ENCODE results near the gene SRRD.

DNA sequence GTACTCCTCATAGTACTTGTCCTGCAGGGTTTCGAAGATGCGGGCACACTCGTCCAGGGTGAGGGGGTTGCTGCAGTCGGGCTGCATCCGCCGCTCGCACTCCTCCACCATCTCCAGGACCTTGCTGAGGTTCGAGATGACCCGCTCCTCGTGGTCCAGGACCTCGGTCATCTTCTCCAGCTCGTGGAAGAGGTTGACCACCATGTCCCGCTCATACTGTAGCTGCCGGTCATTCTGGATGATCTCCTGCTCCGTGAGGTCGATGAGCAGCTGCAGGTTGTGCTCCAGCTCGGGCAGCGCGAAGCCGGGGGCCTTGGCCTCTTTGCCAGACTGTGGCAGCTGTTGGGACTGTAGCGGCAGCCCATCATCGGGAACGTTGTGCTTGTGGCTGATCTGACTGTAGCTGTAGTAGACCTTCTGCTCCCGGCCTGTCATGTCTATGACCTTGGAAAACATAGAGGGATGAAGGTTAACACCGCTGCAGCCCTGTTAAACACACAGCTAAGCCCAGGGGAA, 15.6 kb downstream of the SRRD start:
- TF ChIP-seq RAD21 (IDR thresholded peaks at IDR 0.05; ENCODE audit: low read depth) (no peak), TAF1 (IDR thresholded peaks at IDR 0.05; ENCODE audit: low read depth) (no peak), CEBPB (IDR thresholded peaks at IDR 0.05) (no peak)
- TF ChIP-seq, protein P1, sequence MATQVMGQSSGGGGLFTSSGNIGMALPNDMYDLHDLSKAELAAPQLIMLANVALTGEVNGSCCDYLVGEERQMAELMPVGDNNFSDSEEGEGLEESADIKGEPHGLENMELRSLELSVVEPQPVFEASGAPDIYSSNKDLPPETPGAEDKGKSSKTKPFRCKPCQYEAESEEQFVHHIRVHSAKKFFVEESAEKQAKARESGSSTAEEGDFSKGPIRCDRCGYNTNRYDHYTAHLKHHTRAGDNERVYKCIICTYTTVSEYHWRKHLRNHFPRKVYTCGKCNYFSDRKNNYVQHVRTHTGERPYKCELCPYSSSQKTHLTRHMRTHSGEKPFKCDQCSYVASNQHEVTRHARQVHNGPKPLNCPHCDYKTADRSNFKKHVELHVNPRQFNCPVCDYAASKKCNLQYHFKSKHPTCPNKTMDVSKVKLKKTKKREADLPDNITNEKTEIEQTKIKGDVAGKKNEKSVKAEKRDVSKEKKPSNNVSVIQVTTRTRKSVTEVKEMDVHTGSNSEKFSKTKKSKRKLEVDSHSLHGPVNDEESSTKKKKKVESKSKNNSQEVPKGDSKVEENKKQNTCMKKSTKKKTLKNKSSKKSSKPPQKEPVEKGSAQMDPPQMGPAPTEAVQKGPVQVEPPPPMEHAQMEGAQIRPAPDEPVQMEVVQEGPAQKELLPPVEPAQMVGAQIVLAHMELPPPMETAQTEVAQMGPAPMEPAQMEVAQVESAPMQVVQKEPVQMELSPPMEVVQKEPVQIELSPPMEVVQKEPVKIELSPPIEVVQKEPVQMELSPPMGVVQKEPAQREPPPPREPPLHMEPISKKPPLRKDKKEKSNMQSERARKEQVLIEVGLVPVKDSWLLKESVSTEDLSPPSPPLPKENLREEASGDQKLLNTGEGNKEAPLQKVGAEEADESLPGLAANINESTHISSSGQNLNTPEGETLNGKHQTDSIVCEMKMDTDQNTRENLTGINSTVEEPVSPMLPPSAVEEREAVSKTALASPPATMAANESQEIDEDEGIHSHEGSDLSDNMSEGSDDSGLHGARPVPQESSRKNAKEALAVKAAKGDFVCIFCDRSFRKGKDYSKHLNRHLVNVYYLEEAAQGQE (IDR thresholded peaks at IDR 0.05; ENCODE audit: low read depth), result no peak
- TF ChIP-seq, protein P2, sequence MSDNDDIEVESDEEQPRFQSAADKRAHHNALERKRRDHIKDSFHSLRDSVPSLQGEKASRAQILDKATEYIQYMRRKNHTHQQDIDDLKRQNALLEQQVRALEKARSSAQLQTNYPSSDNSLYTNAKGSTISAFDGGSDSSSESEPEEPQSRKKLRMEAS (IDR thresholded peaks at IDR 0.05), result no peak
